ENCODE data around the gene MXI1.

MXI1 gene

DNA sequence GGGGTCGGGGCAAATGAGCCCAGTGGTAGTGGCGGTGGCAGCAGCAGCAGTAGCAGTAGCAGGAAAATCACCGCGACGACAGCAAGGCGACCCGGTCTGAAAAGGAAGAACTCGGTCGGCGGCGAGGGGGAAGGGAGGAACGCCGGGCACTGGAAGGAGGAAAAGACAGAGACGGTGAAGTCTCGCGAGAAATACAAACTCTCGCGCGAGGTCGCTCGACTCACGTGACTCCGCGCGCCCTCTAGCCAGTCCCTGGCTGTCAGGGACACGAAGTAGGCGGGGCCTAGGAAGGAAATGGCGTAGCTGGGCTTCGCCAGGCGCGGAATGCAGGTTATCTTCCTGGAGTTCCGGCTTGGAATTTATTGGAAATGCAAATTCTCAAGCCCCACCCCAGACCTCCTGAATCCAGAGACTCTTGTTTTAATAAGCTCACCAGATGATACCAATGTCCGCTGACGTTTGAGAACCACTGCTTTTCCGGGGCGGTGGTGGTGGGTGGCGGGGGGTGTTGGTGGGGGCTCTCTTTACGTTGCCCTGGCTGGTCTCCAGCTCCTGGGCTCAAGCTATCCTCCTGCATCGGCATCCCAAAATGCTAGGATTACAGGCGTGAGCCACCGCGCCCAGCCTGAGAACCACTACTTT, 97.5 kb downstream of the MXI1 start, which contains the start of gene SMNDC1:
Gene SMNDC1 (minus strand): TSS at position 141 of the 642 bp plus-strand sequence. CDS start 1,333 bp downstream, outside the sequence.
- Mint-ChIP-seq H3K4me1 (peaks cover 14 to 44% of the 10 kb centered on the region in 2 donors), H3K27me3 (no peaks in the 10 kb centered on the region), H3K9me3 (no peaks in the 10 kb centered on the region)

GRCh38 chr10:110305767-110306451, 98.5 kb downstream of the MXI1 start:
- peak overlapping the region; percentile 25 to 84 for H3K4me3 Mint-ChIP-seq
- H3K36me3 Mint-ChIP-seq = peaks cover 8 to 16% of the 10 kb centered on the region in 2 donors
- peak; percentile 56 for DNase-seq
- no peaks in the 10 kb centered on the region for H3K27me3 Mint-ChIP-seq
- H3K9me3 Mint-ChIP-seq = no peaks in the 10 kb centered on the region
- ATAC-seq (replicated peaks) = peak; percentile 60 to 67
- peaks cover 19 to 47% of the 10 kb centered on the region in 2 donors for H3K4me1 Mint-ChIP-seq
- H3K27ac Mint-ChIP-seq = peak overlapping the region; percentile 97

More for the DNA sequence above, 97.5 kb downstream of the MXI1 start, which contains the start of gene SMNDC1:
- Mint-ChIP-seq H3K27ac (peak within 1 kb of the TSS; percentile 97), H3K36me3 (peaks cover 9 to 17% of the 10 kb centered on the region in 2 donors), H3K4me3 (peak within 1 kb of the TSS; percentile 84)
- ATAC-seq (replicated peaks) (peak; percentile 90 to 92), DNase-seq (peak; percentile 97)

- H3K36me3 Mint-ChIP-seq = peaks cover 6 to 13% of the 10 kb centered on the region in 2 donors
- no peak for ATAC-seq (replicated peaks)
- H3K27ac Mint-ChIP-seq = no peak overlapping the region
- H3K4me1 Mint-ChIP-seq = peaks cover 21 to 48% of the 10 kb centered on the region in 2 donors
- peak overlapping the region in 1 of 2 donors; percentile 25 for H3K4me3 Mint-ChIP-seq
- DNase-seq = no peak
- no peaks in the 10 kb centered on the region for H3K9me3 Mint-ChIP-seq
- H3K27me3 Mint-ChIP-seq = no peaks in the 10 kb centered on the region
These were observed 99.0 kb downstream of the MXI1 start for GRCh38 chr10:110306452-110306768.

DNA sequence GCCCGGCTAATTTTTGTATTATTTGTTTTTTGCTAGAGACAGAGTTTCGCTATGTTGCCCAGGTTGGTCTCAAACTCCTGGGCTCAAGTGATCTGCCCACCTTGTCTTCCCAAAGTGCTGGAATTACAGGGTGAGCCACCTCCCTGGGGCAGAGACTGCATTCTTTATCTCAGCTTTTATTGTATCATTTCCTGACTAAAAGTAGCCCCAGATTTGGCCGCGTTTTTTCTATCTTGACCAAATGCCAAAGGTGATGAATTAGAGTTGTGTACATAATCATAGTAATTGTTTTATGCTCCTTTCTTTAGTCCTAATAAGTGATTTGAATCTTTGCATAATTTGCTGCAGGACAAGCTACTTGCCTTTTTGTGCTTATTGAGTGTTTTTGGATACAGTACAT, 100.4 kb downstream of the MXI1 start:
- ATAC-seq (replicated peaks) (no peak), DNase-seq (no peak)
- no peak overlapping the region for H3K4me3 Mint-ChIP-seq
- H3K27ac Mint-ChIP-seq = no peak overlapping the region
- H3K9me3 Mint-ChIP-seq = no peaks in the 10 kb centered on the region
- H3K4me1 Mint-ChIP-seq = peaks cover 22 to 48% of the 10 kb centered on the region in 2 donors
- H3K36me3 Mint-ChIP-seq = peaks cover 4 to 10% of the 10 kb centered on the region in 2 donors
- no peaks in the 10 kb centered on the region for H3K27me3 Mint-ChIP-seq

DNA sequence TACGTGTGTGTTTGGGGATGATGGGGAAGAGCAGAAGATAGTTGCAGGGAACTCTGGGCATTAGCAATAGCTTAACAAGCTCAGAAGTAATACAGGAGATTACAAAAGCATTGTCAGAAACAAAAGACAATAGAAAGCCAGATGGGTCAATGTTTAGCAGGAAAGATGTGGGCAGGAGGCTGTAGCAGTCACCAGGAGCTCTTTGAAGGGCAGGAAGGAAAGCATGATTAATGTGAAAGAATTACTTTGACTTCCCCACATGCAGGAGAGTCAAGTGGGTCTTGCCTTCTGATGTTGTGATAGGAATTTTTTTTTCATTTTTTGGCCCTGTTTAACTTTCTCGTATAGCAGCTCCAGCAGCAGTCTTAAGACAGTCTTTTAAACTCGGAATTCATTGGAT, 103.3 kb downstream of the MXI1 start:
- Mint-ChIP-seq H3K36me3 (no peaks in the 10 kb centered on the region), H3K9me3 (no peaks in the 10 kb centered on the region), H3K27ac (no peak overlapping the region), H3K4me1 (peaks cover 23 to 34% of the 10 kb centered on the region in 2 donors), H3K27me3 (no peaks in the 10 kb centered on the region), H3K4me3 (no peak overlapping the region)
- ATAC-seq (replicated peaks) (no peak), DNase-seq (no peak)

- H3K27ac Mint-ChIP-seq = peak overlapping the region; percentile 14
- H3K9me3 Mint-ChIP-seq = no peaks in the 10 kb centered on the region
These were observed 104.0 kb downstream of the MXI1 start for GRCh38 chr10:110311357-110311949.

DNA sequence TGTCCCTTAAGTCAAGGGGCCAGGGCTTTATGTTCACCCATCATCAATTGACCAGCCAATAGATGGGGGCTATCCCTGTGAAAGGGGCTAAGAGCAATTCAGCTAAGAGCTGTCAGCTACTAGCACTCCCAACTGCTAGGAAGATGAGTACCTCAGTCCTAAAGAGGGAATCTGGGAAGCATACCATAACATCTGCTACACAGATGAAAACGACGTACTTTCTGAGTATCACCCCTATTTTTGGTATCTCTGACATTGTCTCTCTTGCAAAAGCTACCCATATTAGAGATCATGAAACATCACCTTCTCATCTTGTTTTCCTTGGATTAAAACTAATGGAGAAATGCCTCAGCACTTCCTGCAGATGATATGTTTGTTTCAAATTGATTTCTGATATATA, 104.8 kb downstream of the MXI1 start:
- H3K4me1 Mint-ChIP-seq = peaks cover 21 to 34% of the 10 kb centered on the region in 2 donors
- no peak for DNase-seq
- no peak overlapping the region for H3K27ac Mint-ChIP-seq
- no peak overlapping the region for H3K4me3 Mint-ChIP-seq
- ATAC-seq (replicated peaks) = no peak
- H3K9me3 Mint-ChIP-seq = no peaks in the 10 kb centered on the region
- no peaks in the 10 kb centered on the region for H3K36me3 Mint-ChIP-seq
- H3K27me3 Mint-ChIP-seq = no peaks in the 10 kb centered on the region

More at GRCh38 chr10:110311357-110311949, 104.0 kb downstream of the MXI1 start:
- Mint-ChIP-seq H3K27me3 (no peaks in the 10 kb centered on the region), H3K4me1 (peaks cover 21 to 34% of the 10 kb centered on the region in 2 donors), H3K36me3 (no peaks in the 10 kb centered on the region), H3K4me3 (no peak overlapping the region)
- ATAC-seq (replicated peaks) = peak; percentile 49 to 64
- DNase-seq = no peak

DNA sequence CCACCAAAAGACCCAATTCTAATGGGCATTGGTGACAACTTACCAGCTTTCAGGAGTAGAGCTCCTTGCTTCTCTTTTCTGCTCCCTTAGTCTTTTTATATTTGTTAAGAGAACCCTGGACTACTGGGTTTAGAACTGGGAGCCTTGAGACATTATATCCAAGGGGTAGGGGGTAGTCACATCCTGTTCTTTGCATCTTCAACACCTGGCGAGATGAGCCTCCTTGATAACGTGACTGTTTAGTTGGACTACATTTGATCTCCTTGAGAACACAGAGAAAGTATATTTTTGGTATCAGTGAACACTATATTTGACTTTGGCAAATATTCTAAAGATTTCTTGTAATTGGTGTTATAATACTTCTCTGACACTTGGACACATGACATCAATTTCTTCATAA, 106.3 kb downstream of the MXI1 start:
- peaks cover 23 to 34% of the 10 kb centered on the region in 2 donors for H3K4me1 Mint-ChIP-seq
- H3K36me3 Mint-ChIP-seq = no peaks in the 10 kb centered on the region
- H3K27me3 Mint-ChIP-seq = no peaks in the 10 kb centered on the region
- DNase-seq (no peak), ATAC-seq (replicated peaks) (no peak)
- H3K9me3 Mint-ChIP-seq = no peaks in the 10 kb centered on the region
- no peak overlapping the region for H3K4me3 Mint-ChIP-seq
- H3K27ac Mint-ChIP-seq = no peak overlapping the region

DNA sequence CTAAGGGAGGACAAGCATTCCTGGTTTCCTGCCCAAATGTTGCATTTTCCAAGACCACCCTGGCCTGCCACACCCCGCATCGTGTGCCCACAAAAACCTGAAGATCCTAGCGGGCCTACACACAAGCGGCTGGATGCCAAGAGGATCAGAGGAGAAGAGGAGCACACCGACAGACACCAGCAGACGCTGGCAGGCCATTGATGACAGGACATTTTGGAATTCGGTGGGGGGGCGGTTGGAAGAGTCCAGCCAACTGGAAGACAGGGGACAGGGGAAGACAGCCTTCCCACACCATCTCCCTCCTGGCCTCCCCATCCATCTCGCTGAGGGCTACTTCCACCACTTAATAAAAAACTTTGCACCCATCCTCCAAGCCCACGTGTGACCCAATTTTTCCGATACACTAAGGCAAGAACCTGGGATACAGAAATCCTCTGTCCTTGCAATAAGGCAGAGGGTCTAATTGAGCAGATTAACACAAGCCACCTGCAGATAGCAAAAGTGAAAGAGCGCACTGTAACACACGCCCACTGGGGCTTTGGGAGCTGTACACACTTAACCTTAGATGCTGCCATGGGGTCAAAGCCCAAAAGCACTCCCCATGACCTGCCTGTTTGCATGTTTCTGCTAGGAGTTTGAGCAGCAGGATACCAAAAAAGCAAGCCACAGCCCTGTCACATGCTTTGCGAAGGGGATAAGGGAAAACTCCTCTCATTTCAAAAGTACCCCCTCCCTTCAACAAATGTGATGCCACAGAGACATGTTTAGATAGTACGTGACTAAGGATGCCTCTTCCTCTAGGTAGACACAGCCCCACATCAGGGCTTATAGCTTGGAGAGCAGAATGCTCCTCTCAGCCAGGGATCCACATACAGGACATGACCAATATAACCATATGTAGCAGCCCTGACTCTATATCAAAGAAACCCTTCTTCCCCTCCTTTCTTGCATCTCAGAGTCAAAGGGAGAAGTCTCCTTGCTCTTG, 110.8 kb downstream of the MXI1 start:
- H3K36me3 Mint-ChIP-seq = peaks cover 0 to 3% of the 10 kb centered on the region in 2 donors
- H3K27ac Mint-ChIP-seq = no peak overlapping the region
- ATAC-seq (replicated peaks) (peak; percentile 29 to 56), DNase-seq (no peak)
- peaks cover 0 to 8% of the 10 kb centered on the region in 2 donors for H3K9me3 Mint-ChIP-seq
- peaks cover 9 to 11% of the 10 kb centered on the region in 2 donors for H3K4me1 Mint-ChIP-seq
- H3K27me3 Mint-ChIP-seq = no peaks in the 10 kb centered on the region
- peak overlapping the region in 1 of 2 donors; percentile 33 for H3K4me3 Mint-ChIP-seq

GRCh38 chr10:110321869-110322620, 114.6 kb downstream of the MXI1 start:
- Mint-ChIP-seq H3K4me3 (no peak overlapping the region), H3K27me3 (no peaks in the 10 kb centered on the region), H3K36me3 (peaks cover 0 to 5% of the 10 kb centered on the region in 2 donors), H3K9me3 (peaks cover 0 to 8% of the 10 kb centered on the region in 2 donors), H3K4me1 (peaks cover 32 to 49% of the 10 kb centered on the region in 2 donors), H3K27ac (no peak overlapping the region)
- no peak for DNase-seq
- ATAC-seq (replicated peaks) = no peak

GRCh38 chr10:110323503-110323902, 116.1 kb downstream of the MXI1 start:
- ATAC-seq (replicated peaks) (no peak), DNase-seq (no peak)
- peaks cover 35 to 60% of the 10 kb centered on the region in 2 donors for H3K4me1 Mint-ChIP-seq
- no peak overlapping the region for H3K4me3 Mint-ChIP-seq
- H3K9me3 Mint-ChIP-seq = peaks cover under 1 to 8% of the 10 kb centered on the region in 2 donors
- peak overlapping the region; percentile 15 for H3K27ac Mint-ChIP-seq
- peaks cover 0 to 5% of the 10 kb centered on the region in 2 donors for H3K36me3 Mint-ChIP-seq
- H3K27me3 Mint-ChIP-seq = no peaks in the 10 kb centered on the region

DNA sequence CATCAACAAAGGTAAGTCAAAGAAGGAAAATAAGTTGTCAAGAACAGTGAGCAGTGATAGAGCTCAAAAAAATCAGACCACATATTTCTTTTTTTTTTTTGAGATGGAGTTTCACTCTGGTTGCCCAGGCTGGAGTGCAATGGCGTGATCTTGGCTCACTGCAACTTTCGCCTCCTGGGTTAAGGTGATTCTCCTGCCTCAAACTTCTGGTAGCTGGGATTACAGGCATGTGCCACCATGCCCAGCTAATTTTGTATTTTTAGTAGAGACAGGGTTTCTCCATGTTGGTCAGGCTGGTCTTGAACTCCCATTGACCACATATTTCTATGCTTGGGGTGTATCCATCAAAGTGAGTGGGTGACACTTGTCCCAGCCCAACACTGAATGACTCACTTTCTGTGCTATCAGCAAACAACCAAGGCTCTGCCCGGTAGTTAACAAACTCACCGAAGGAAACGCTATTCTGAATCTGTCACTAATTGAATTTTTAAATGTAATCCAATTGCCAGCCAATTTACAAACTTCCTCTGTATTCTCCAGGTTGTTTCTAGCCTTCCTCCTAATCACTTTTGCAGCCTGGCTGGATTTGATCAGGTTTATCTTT, 116.9 kb downstream of the MXI1 start:
- peak; percentile 69 to 71 for ATAC-seq (replicated peaks)
- Mint-ChIP-seq H3K4me3 (peak overlapping the region; percentile 51 to 52), H3K36me3 (peaks cover 0 to 5% of the 10 kb centered on the region in 2 donors), H3K27ac (peak overlapping the region; percentile 92), H3K4me1 (peaks cover 33 to 60% of the 10 kb centered on the region in 2 donors), H3K9me3 (peaks cover 3 to 8% of the 10 kb centered on the region in 2 donors), H3K27me3 (no peaks in the 10 kb centered on the region)
- DNase-seq = no peak

Measured in stimulated activated naive B cell treated with anti-CD40 and anti-IgM and Interleukin-4, amounts not matched to agents 10 μg/mL and 1 μg/mL and 100 μg/mL, for 72 hours (primary cell).